ENCODE results near the gene IFI30. TPM values are rescaled to one million over a fixed set of nuclear protein-coding genes. Genes with fewer than 3 reads are reported as not detected.

Gene IFI30
- total RNA-seq, 4 donors from 2014 or later = 4.1 to 17.4 (median 11.4) TPM

DNA sequence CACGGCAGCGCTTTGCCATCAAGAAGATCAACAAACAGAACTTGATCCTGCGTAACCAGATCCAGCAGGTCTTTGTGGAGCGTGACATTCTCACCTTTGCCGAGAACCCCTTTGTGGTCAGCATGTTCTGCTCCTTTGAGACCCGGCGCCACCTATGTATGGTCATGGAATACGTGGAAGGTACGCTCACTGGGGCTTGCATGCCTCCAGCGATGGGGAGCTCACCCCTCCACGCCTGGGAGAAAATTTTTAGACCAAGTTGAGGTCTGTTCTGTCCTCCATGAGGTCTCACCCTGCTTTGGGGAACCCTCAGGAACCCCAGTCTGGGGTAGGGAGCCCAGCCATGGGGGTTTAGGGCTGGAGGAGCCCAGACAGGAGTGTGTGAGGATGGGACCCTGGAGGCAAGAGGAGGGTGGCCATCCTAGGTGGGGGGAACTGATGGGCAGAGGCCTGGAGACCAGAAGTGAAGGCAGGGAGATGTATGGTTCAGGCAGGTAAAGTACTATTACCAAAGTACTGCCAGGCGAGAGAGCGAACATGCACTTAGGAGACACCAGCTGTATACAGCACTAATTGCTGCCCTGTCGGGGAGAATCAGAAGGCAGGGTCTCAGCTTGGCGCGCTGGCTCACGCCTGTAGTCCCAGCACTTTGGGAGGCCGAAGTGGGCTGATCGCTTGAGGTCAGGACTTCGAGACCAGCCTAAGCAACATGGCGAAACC, 42.9 kb upstream of the IFI30 start:
- no peak for DNase-seq
- Histone ChIP-seq H3K4me1 (no peaks in the 10 kb centered on the region), H3K27ac (no peak overlapping the region), H3K27me3 (no peaks in the 10 kb centered on the region), H3K4me3 (no peak overlapping the region), H3K9me3 (no peaks in the 10 kb centered on the region), H3K36me3 (no peaks in the 10 kb centered on the region)
- TF ChIP-seq POLR2A (IDR thresholded peaks at IDR 0.05) = no peak
- TF ChIP-seq, protein P1, sequence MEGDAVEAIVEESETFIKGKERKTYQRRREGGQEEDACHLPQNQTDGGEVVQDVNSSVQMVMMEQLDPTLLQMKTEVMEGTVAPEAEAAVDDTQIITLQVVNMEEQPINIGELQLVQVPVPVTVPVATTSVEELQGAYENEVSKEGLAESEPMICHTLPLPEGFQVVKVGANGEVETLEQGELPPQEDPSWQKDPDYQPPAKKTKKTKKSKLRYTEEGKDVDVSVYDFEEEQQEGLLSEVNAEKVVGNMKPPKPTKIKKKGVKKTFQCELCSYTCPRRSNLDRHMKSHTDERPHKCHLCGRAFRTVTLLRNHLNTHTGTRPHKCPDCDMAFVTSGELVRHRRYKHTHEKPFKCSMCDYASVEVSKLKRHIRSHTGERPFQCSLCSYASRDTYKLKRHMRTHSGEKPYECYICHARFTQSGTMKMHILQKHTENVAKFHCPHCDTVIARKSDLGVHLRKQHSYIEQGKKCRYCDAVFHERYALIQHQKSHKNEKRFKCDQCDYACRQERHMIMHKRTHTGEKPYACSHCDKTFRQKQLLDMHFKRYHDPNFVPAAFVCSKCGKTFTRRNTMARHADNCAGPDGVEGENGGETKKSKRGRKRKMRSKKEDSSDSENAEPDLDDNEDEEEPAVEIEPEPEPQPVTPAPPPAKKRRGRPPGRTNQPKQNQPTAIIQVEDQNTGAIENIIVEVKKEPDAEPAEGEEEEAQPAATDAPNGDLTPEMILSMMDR (IDR thresholded peaks at IDR 0.05) = no peak
- intact Hi-C loops (cut with DNase I; ENCODE audit: low total_unique reads) = no loop called here

DNA sequence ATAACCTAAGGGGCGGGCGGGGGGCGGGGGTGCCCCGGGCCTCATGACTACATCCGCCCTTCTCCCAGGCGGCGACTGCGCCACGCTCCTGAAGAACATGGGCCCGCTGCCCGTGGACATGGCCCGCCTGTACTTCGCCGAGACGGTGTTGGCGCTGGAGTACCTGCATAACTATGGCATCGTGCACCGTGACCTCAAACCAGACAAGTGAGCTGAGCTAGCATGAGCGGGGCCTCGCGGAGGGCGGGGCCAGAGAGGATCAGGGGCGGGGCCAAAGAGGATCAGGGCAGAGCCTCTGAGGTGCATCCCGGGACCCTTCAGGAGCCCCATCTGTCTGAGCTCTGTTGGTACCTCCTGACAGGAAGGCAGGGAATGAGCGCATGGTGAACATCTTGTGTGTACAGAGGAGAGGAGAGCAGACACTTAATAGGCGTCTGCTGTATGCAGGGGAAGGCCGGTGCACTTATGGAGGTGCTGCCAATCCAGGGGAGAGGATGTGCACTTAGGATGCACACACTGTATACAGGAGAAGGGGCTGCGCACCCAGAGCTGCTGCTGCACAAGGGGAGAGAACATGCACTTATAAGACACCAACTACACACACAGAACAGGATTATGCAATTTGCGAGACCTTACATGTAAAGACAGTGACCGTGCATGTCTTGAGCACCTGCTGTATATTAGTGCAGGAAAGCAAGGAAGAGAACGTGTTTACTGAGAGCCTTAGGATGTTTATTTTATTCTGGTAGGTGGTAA, 41.6 kb upstream of the IFI30 start:
- Histone ChIP-seq H3K36me3 (no peaks in the 10 kb centered on the region), H3K4me1 (no peaks in the 10 kb centered on the region), H3K9me3 (no peaks in the 10 kb centered on the region), H3K27ac (no peak overlapping the region), H3K27me3 (no peaks in the 10 kb centered on the region), H3K4me3 (no peak overlapping the region)
- no peak for TF ChIP-seq POLR2A (IDR thresholded peaks at IDR 0.05)
- TF ChIP-seq, protein P1 (IDR thresholded peaks at IDR 0.05) = no peak
- intact Hi-C loops (cut with DNase I; ENCODE audit: low total_unique reads) = no loop called here
- no peak for DNase-seq

DNA sequence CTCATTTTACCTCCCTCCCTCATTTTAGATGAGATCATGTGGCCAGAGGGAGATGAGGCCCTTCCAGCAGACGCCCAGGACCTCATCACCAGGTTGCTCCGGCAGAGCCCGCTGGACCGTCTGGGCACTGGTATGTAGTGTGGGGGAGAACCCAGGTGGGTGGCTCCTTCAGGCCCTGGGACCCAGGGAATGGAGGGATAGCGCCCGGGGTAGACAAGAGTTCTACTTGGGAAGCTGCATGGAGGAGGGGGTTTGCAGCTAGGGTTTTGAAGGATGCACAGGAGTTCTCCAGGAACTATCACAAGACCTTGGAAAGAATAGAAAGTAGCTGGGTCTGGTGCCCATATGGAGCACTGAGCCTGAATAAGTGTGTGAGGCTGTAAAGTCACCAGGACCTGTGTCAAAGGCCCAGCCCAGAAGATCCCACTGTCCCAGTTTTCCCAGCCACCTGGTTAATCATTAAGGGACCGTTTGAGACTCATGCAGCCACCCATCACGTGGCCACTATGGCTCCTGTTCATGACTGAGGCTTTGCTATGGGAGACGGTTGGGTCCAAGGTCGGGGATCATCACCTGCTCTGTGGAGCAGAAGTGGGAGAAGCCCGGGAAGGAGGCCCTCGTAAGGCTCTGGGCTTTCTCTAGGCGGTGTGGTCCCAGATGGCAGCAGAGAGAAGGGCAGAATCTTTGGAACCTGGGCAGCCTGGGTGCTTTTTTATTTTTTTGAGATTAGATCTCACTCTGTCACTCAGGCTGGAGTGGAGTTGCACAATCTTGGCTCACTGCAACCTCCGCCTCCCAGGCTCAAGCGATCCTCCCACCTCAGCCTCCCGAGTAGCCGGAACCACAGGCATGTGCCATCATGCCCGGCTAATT, 37.7 kb upstream of the IFI30 start:
- Histone ChIP-seq H3K4me1 (no peaks in the 10 kb centered on the region), H3K27me3 (no peaks in the 10 kb centered on the region), H3K9me3 (no peaks in the 10 kb centered on the region), H3K4me3 (no peak overlapping the region), H3K36me3 (no peaks in the 10 kb centered on the region), H3K27ac (no peak overlapping the region)
- intact Hi-C loops (cut with DNase I; ENCODE audit: low total_unique reads) = no loop called here
- no peak for DNase-seq
- TF ChIP-seq, protein P1 (IDR thresholded peaks at IDR 0.05) = no peak
- no peak for TF ChIP-seq POLR2A (IDR thresholded peaks at IDR 0.05)

DNA sequence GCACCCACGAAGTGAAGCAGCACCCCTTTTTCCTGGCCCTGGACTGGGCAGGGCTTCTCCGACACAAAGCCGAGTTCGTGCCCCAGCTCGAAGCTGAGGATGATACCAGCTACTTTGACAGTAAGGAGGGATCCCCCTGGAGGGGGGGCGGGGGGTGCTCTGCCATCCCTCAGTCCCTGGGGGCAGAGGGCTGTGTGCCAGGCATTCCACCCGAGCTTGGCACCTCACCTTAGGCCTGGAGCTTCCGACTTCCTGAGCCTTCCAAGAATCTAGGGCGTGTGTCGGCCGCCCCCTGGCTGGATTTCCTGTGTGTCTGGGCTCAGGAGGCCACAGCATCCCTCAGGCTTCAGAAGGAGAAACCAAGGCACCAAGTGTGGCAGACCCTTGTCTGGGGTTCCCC, 36.4 kb upstream of the IFI30 start:
- no peaks in the 10 kb centered on the region for H3K9me3 ChIP-seq
- no peak overlapping the region for H3K27ac ChIP-seq
- H3K36me3 ChIP-seq = no peaks in the 10 kb centered on the region
- no peaks in the 10 kb centered on the region for H3K4me1 ChIP-seq
- no peak for DNase-seq
- no peaks in the 10 kb centered on the region for H3K27me3 ChIP-seq
- intact Hi-C loops (cut with DNase I; ENCODE audit: low total_unique reads) = no loop called here
- no peak overlapping the region for H3K4me3 ChIP-seq
- TF ChIP-seq, protein P1 (IDR thresholded peaks at IDR 0.05) = no peak
- TF ChIP-seq POLR2A (IDR thresholded peaks at IDR 0.05) = no peak
